Panc1 (cell line): Measurements from ENCODE around the gene NMUR1. TPM values are rescaled to one million over a fixed set of nuclear protein-coding genes. Genes with fewer than 3 reads are reported as not detected.
A peak's percentile ranks its signal among the peaks of the same experiment; 100 is the strongest.

Experiments
- ATAC-seq: fragments of 200-7000 bp; cut with Tn5 transposase; 2 replicates; pipeline ENCODE4 v1.9.1; 2020; ENCODE audit warnings: mild to moderate bottlenecking, moderate library complexity
- BruUV-seq: library from RNA; stranded (reverse); fragments of 400-500 nt; replicated peaks from 2 replicates; lab custom pipeline; 2021; lab: Mats Ljungman, UMichigan
- CTCF ChIA-PET: fragments of 300-600 bp; sonication (Branson Sonifier 250); formaldehyde crosslinking; loops from one replicate; lab custom pipeline; 2022; ENCODE audit warnings: antibody characterized with exemption; lab: Charles Lee
- POLR2A ChIA-PET: fragments of 300-600 bp; sonication (Branson Sonifier 250); formaldehyde crosslinking; loops from one replicate; lab custom pipeline; 2022; ENCODE audit warnings: antibody characterized with exemption; lab: Charles Lee
- DNase-seq: peaks from one replicate; pipeline ENCODE4 v3.0.0-alpha.2; 2010; ENCODE audit warnings: low read depth, low spot score
- H3K27ac ChIP-seq: 2 replicates; pipeline ENCODE4 v1.5.1; 2011; ENCODE audit warnings: mild to moderate bottlenecking, low read length, inconsistent platforms
- H3K27me3 ChIP-seq: fragments of 200-500 bp; sonication (Bioruptor generic); 2 replicates; pipeline ENCODE4 v1.6.0; 2014; ENCODE audit warnings: low read length, inconsistent platforms; ENCODE audit not compliant: control insufficient read depth, insufficient read depth
- H3K36me3 ChIP-seq: fragments of 200-500 bp; sonication (Bioruptor generic); 2 replicates; pipeline ENCODE4 v1.5.1; 2014; ENCODE audit warnings: inconsistent platforms, mild to moderate bottlenecking, low read length, moderate library complexity; ENCODE audit not compliant: control insufficient read depth, insufficient read depth
- H3K4me1 ChIP-seq: 2 replicates; pipeline ENCODE4 v1.5.1; 2011; ENCODE audit warnings: inconsistent platforms, mild to moderate bottlenecking, low read length, moderate library complexity; ENCODE audit not compliant: control insufficient read depth, insufficient read depth
- H3K4me3 ChIP-seq, 2 experiments: 2 replicates each; pipeline ENCODE4 v1.5.1; 2011 to 2012; ENCODE audit warnings: low read depth in 2 of 2, low read length in 2 of 2, mild to moderate bottlenecking in 2 of 2, inconsistent platforms in 1 of 2, moderate library complexity in 1 of 2
- H3K9me3 ChIP-seq: fragments of 200-500 bp; sonication (Bioruptor generic); 2 replicates; pipeline ENCODE4 v1.5.1; 2014; ENCODE audit warnings: low read depth, mild to moderate bottlenecking, inconsistent platforms, low read length, moderate library complexity; ENCODE audit not compliant: control insufficient read depth, insufficient read depth
- POLR2AphosphoS5 ChIP-seq: IDR thresholded peaks from 2 replicates; pipeline ENCODE4 v1.6.1; 2012; ENCODE audit warnings: mild to moderate bottlenecking, low read depth, low read length, moderate library complexity
- REST ChIP-seq, 2 experiments: IDR thresholded peaks; 2 replicates each; pipeline ENCODE4 v1.6.1; 2011 to 2012; ENCODE audit warnings: low read depth in 2 of 2, control low read depth in 1 of 2, low read length in 1 of 2, mild to moderate bottlenecking in 1 of 2, moderate library complexity in 1 of 2; ENCODE audit not compliant: insufficient read depth in 1 of 2
- SIN3A ChIP-seq: IDR thresholded peaks from 2 replicates; pipeline ENCODE4 v1.6.1; 2012; ENCODE audit warnings: low read depth, mild to moderate bottlenecking, low read length, moderate library complexity, borderline replicate concordance; ENCODE audit not compliant: insufficient read depth
- TCF7L2 ChIP-seq: IDR thresholded peaks from 2 replicates; pipeline ENCODE4 v1.6.1; 2011; ENCODE audit warnings: mild to moderate bottlenecking, low read depth, low read length, inconsistent platforms
- in situ Hi-C: cut with HindIII; loops from 2 replicates; pipeline ENCODE4 v1.10.0; 2016; ENCODE audit warnings: low sequenced_read_pairs, low pct_unique_long_range_greater_than_20kb
- intact Hi-C: fragments of 100-400 bp; cut with micrococcal nuclease; formaldehyde crosslinking; loops from one replicate; pipeline ENCODE4 v1.10.0; 2022; ENCODE audit not compliant: unreplicated experiment
- total RNA-seq: library from RNA; stranded (reverse); gene quantifications from one replicate; pipeline ENCODE4 v1.2.1, GENCODE V29; 2021; ENCODE audit not compliant: unreplicated experiment
- TF ChIP-seq, protein P1 (sequence below): fragments of 450-650 bp; IDR thresholded peaks from 2 replicates; pipeline ENCODE4 v1.5.1; 2017; ENCODE audit warnings: mild to moderate bottlenecking

NMUR1 gene
- total RNA-seq, 1 experiment from 2014 or later = 0.28 TPM

- POLR2A ChIA-PET = no interaction called here
- BruUV-seq = no TSS peak
- Histone ChIP-seq H3K4me1 (no peaks in the 10 kb centered on the region), H3K27me3 (no peaks in the 10 kb centered on the region), H3K27ac (no peak overlapping the region), H3K4me3 (no peak overlapping the region), H3K9me3 (no peaks in the 10 kb centered on the region), H3K36me3 (no peaks in the 10 kb centered on the region)
- no peak for ATAC-seq
- intact Hi-C loops (no loop called here), in situ Hi-C loops (no loop called here)
- DNase-seq = no peak
- CTCF ChIA-PET = no interaction called here
- TF ChIP-seq TCF7L2 = no peak
- TF ChIP-seq, protein P1, sequence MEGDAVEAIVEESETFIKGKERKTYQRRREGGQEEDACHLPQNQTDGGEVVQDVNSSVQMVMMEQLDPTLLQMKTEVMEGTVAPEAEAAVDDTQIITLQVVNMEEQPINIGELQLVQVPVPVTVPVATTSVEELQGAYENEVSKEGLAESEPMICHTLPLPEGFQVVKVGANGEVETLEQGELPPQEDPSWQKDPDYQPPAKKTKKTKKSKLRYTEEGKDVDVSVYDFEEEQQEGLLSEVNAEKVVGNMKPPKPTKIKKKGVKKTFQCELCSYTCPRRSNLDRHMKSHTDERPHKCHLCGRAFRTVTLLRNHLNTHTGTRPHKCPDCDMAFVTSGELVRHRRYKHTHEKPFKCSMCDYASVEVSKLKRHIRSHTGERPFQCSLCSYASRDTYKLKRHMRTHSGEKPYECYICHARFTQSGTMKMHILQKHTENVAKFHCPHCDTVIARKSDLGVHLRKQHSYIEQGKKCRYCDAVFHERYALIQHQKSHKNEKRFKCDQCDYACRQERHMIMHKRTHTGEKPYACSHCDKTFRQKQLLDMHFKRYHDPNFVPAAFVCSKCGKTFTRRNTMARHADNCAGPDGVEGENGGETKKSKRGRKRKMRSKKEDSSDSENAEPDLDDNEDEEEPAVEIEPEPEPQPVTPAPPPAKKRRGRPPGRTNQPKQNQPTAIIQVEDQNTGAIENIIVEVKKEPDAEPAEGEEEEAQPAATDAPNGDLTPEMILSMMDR = no peak
- no peak for TF ChIP-seq REST (IDR thresholded peaks at IDR 0.05; ENCODE audit: insufficient read depth in 1 of 2, low read depth in 2 of 2, low read length in 1 of 2)
- TF ChIP-seq POLR2AphosphoS5 = no peak
- no peak for TF ChIP-seq SIN3A
Measured at GRCh38 chr2:231490801-231491200, 39.4 kb downstream of the NMUR1 start.

DNA sequence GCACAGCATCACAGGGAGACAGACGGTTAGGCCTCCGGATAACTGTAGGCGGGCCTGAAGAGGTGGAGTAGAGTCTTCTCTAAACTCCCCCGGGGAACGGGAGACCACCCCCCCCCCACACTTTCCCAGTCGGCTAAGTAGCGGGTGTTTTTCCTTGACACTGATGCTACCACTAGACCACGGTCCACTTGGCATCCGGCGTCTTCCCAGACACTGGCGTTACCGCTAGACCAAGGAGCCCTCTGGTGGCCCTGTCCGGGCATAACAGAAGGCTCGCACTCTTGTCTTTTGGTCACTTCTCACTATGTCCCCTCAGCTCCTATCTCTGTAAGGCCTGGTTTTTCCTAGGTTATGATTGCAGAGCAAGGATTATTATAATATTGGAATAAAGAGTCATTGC lies 40.3 kb downstream of the NMUR1 start:
- BruUV-seq = no TSS peak
- in situ Hi-C loops (no loop called here), intact Hi-C loops (no loop called here)
- POLR2A ChIA-PET = no interaction called here
- Histone ChIP-seq H3K4me3 (no peak overlapping the region), H3K27ac (no peak overlapping the region), H3K36me3 (no peaks in the 10 kb centered on the region), H3K4me1 (no peaks in the 10 kb centered on the region), H3K27me3 (no peaks in the 10 kb centered on the region), H3K9me3 (no peaks in the 10 kb centered on the region)
- ATAC-seq (no peak), DNase-seq (no peak)
- TF ChIP-seq SIN3A = no peak
- no peak for TF ChIP-seq REST (IDR thresholded peaks at IDR 0.05; ENCODE audit: insufficient read depth in 1 of 2, low read depth in 2 of 2, low read length in 1 of 2)
- TF ChIP-seq POLR2AphosphoS5 = no peak
- TF ChIP-seq, protein P1 = peak; percentile 70
- TF ChIP-seq TCF7L2 = no peak
- CTCF ChIA-PET = interaction anchor here (0.7 kb wide), 1 partner anchor 62 kb away, joined by 3 read pairs; no protein-coding TSS in a partner anchor
